Stimulated activated CD8-positive, alpha-beta memory T cell treated with anti-CD3 and anti-CD28 coated beads, Interleukin-15, amount 100 ng/mL, for 4 hours (primary cell): ENCODE data around the gene CCDC197.
A peak's percentile ranks its signal among the peaks of the same experiment; 100 is the strongest.

Experiments
- DNase-seq, 2 donors: peaks; one replicate each; pipeline ENCODE4 v3.0.0-alpha.2; 2020; ENCODE audit warnings: low read depth in 2 of 2

Gene CCDC197

DNA sequence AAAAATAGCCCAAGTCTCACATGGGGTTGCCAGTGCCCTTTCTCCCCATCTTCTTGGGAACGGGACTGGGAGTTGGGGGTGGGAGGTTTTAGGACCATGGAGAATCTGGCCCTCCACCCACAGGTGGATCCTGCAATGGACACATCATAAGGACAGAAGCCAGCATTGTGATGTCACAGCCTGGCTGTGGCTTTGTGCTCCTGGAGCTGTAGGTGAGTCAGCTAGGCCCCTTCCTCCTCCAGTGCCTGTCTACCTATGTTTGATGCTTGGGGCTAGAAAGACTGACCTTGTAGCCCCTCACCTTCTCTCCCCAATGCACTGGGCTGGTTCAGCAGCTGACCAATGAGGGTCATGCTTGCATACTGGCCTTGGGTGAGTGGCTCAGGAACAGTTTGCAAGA lies at the start of gene CCDC197:
Gene CCDC197 (plus strand): TSS at position 220 of the 400 bp plus-strand sequence. CDS start 831 bp downstream, outside the sequence.
- DNase-seq = no peak

- no peak for DNase-seq
Measured at GRCh38 chr14:93949511-93950075, 47.5 kb upstream of the CCDC197 start.

DNA sequence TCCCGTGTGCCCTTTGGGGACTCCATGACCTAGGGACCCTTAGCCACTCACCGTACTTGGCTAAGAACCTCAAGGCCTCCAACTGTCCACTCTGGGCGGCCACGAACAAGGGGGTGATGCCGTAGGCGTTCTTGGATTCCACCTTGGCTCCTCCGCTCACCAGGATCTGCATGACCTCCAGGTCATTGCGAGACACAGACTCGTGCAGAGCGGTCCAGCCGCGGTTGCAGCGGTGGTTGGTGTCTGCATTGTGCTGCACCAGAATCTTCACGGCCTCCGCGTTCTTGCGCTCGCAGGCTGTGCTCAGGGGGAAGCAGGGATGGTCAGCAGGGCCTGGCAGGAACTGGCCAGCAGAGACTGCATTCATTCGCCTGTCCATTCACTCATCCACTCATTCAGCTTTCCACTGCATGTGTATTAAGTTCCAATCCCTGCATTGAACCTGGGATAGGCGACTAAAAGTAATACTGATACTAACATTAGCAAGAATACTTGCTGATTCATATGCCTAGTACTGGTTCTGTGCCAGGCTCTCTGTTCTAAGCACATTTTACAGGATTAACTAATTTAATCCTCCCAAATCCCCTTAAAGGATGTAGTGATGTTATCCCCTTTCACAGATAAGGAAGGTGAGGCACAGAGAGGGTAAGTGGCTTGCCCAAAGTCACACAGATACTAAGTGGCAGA lies 46.0 kb upstream of the CCDC197 start:
- no peak for DNase-seq

DNA sequence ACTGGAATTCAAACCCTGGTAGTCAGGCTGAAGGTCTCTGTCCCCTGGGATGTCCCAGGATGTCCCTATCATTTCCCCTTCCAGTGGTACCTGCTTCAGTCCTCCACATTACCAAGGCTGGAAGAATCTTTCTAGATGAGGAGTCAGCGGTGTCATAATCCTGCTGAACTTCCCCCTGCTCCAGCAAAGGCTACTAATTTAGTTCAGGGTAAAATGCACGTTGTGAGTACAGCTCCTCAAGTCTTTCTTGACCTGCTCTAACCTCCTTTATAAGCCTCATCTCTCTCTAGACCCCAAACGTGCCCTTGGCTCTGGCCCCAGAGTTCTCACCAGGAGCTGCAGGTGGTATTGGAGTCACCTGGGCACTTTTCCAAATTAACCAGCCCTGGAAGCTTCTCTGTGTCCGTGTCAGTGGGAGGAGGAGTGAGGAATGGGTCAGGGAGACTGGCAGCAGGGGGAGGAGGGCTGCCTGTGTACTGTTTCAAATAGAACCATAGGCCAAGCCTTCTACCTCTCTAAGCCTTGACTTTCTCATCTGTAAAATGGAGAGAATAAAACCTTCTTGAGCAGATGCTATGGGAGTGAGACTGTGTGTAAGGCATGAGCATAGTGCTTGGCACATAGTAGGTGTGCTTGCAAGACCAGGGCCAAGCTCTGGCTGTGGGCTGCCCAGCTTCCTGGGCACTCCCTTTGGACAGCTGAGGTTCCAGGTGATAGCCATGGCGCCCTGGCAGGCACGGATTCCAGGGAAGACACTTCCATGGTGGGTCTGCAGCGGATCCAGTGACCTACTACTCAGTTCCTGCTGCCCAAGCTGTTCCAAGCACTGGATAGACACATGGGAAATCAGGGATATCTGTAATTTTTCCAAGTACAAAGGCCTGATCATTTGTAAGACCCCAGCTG lies 45.2 kb upstream of the CCDC197 start:
- no peak for DNase-seq

- no peak for DNase-seq
Measured at GRCh38 chr14:93952829-93953228, 44.3 kb upstream of the CCDC197 start.

DNA sequence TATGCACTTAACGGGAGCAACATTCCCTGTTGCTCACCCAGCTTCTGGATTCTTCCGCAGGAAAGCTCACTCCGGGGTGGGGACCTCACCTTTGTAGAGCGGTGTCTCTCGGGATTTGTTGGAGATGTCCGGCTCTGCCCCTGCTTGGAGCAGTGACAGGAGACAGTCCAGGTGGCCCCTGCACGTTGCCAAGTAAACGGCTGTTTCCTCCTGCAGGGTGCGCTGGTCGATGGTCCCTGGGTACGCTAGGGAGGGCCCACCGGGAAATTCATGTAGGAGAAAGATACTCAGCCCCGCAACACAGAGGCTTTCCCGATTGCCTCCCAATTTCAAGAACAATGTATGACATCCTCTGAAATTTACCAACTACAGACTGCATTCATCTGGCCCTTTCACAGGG lies 43.8 kb upstream of the CCDC197 start:
- DNase-seq = no peak

- DNase-seq = no peak
Measured at GRCh38 chr14:93953739-93954515, 43.2 kb upstream of the CCDC197 start.

DNA sequence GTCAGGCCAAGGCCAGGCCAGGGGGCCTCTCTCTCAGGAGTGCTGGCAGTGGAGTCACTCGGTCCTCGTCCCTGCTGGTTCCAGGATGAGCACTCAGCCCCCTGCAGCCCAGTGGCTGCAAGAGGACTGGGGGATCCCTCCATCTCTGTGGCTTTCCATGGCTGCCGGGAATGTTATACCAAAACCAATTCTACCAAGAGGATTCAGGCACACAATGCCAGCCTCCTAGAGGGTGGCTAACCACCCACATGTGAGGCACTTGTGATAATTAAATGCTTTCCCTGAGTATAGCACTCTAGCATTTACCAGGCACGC lies 42.6 kb upstream of the CCDC197 start:
- no peak for DNase-seq

DNA sequence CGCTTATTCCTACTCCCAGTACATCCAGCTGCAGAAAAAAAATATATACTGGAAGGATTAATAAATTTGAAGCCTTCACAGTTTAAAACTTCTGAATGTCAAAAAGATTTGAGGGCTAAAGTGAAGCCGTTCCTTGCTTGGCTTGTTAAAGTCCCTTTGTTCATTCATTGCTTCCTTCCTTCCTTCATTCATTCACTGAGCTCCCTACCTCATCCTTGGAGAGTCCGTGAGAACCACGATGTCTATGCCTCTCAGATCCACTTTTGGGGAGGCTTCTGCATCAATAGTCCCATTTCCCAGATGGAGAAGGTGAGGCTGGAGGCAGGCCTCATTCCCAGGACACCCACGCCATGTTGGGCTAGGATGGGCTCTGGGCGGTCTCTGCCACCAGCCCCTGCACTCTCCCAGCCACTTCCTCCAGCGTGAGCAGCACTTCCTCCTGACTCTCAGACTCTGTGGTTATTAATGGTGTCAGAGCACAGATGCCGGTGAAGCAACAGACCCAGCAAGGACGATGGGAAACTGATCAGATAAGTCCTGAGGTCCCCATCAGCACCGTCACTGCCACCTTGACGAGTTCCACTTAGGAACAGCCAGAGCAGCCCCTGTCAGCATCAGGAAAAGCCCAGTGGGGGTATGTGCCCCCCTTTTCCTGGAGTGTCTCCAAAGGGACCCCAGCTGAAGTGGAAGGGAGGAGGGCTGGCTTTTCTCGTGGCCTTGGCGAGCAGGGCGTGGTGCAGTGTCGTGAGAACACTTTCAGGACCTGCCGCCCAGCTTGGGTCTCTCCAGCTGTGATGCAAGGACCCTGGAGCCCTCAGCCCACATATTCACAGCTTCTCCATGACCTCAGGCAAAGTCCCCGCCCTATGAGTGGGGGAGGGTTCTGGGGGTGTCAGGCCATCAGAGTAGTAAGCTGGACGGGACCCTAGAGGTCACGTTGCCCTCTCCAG lies 41.9 kb upstream of the CCDC197 start:
- no peak for DNase-seq

- no peak for DNase-seq
Measured at GRCh38 chr14:93955850-93956481, 41.1 kb upstream of the CCDC197 start.

GRCh38 chr14:93956514-93957332 lies 40.4 kb upstream of the CCDC197 start:
- no peak for DNase-seq

- DNase-seq = no peak
Measured at GRCh38 chr14:93957333-93957710, 39.8 kb upstream of the CCDC197 start.

GRCh38 chr14:93957751-93958566 lies 39.1 kb upstream of the CCDC197 start:
- DNase-seq = no peak

GRCh38 chr14:93958567-93959238 lies 38.4 kb upstream of the CCDC197 start:
- no peak for DNase-seq

DNA sequence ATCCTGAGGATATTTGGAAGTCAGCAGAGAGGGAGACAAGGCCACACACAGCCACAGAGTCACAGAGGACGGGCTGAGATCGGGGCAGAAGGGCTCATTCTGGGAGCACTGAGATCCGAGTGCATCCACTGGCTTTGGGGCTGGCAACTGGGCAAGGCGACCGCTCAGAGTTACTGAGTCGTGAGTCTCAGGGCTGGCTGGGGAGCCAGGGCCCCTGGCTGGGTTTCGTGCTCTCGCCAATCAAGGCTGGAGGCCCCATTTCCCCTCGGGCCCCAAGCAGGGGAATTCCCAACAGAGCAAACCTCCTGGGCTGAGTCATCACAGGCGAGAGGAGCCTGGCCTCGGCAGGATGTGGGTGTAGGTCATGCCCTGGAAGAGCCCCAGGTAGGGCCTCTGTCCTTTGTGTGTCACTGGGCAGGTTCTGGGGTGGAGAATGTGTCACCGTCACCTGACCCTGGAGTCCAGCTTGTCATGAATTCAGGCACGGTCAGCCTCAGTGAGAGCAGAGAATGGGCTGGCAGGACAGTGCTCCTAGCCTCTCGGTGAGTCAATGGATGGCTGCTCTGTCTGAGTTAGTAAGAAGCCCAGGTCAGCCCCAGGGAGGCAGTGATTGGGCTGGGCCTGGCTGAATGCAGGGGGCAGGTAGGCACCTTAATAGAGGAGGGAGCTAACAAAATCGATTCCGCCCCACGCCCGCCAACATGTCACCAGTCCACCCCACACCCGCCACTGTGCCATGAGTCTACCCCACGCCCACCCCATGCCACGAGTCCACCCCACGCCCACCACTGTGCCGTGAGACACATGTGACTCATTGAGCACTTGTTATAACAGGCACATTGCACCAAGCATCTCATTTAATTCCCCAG lies 37.6 kb upstream of the CCDC197 start:
- DNase-seq = peak; percentile 83 to 89

GRCh38 chr14:93960108-93960475 lies 37.0 kb upstream of the CCDC197 start:
- no peak for DNase-seq

GRCh38 chr14:93960774-93961438 lies 36.2 kb upstream of the CCDC197 start:
- DNase-seq = no peak
